ENCODE data around the gene TRABD2B.

The TRABD2B gene

GRCh38 chr1:47791879-47792608 lies 205.1 kb downstream of the TRABD2B start:
- DNase-seq = no peak

GRCh38 chr1:47788761-47789160 lies 208.4 kb downstream of the TRABD2B start:
- no peak for DNase-seq

DNA sequence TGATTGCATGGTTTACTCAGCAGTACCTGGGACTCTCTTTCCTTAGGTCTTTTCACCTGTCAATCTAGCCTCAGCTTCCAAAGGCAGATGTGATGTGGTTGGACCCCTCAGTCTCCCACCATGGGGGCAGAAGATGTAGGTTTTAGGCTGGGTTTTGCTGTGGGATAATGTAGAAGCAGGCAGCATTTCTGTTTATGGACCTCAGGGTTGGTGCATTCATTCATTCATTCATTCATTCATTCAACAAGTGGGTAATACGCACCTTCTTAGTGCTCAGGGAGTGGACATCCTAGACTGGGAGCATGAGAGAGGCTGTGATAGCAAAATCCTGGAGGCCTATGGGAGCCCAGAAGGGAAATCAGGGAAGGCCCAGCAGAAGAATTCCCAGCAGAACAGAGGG lies 209.6 kb downstream of the TRABD2B start:
- no peak for DNase-seq

DNA sequence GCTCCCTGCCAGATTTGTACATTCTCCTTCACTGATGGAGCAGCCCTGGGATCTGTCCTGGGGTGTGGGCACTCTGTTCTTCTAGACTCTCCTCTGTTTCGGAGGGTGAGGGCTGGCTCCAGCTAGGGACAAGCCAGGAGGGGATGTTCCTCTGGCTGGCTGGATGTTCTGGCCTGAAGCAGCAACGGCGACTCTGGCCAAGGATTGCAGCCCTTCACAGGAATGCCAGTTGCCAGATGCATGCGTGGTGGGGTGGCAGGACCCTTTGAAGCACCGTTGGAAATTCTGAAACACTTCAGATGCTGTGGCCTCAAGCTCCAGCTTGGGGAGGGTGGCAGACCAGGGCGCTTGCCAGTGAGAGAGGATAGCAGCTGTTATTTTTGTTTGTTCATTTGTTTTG lies 210.9 kb downstream of the TRABD2B start:
- DNase-seq = no peak

DNA sequence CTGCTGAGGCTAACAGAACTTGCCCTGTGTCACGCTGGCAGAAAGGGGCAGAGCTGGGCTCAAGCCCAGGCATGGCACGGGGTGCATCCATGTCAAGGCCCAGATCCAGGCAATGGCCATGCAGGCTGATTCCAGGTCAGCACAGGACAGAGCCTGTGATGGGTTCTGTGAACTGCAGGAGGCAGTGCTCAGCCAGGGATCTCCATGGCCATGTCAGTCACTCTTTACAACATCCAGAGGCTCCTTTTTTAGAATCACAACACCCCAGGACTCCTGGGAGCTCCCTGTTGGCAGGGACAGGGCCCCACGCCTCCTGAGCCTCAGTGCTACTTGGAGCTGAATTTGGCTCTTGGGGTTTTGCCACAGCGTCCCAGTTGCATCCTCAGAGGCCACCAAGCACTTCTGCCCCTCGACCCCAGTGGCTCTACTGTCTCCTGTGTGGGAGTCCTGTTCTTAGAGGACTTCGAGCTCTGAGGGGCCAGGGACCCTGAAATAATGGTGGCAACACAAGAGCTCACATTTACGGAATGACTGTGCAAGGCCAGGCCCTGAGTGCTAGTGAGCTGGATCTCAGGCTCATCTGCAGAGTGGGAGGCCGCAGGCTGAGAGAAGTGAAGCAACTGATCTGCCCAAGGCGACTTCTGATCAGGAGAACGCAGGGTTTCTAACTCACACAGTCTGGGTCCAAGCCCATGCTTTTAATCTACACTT lies 211.5 kb downstream of the TRABD2B start:
- no peak for DNase-seq

- DNase-seq = no peak
Measured at GRCh38 chr1:47785118-47785517, 212.1 kb downstream of the TRABD2B start.

DNA sequence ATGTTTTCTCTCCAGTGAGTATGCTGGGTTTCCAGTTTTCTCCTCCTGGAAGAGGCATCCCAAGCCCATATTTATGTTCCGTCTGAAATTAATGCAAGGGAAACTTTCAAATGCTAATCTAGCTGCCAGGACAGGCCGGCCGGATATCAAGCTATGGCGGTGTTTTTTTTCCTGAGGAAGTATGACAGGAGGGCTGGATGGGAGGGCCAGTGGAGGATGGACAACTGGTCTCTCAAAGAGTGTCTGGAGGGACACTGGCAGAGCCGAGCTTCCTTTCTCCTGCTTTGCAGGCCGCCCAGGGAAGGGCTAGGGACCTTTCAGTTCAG lies 212.7 kb downstream of the TRABD2B start:
- no peak for DNase-seq

GRCh38 chr1:47783638-47784496 lies 213.3 kb downstream of the TRABD2B start:
- DNase-seq = no peak

DNA sequence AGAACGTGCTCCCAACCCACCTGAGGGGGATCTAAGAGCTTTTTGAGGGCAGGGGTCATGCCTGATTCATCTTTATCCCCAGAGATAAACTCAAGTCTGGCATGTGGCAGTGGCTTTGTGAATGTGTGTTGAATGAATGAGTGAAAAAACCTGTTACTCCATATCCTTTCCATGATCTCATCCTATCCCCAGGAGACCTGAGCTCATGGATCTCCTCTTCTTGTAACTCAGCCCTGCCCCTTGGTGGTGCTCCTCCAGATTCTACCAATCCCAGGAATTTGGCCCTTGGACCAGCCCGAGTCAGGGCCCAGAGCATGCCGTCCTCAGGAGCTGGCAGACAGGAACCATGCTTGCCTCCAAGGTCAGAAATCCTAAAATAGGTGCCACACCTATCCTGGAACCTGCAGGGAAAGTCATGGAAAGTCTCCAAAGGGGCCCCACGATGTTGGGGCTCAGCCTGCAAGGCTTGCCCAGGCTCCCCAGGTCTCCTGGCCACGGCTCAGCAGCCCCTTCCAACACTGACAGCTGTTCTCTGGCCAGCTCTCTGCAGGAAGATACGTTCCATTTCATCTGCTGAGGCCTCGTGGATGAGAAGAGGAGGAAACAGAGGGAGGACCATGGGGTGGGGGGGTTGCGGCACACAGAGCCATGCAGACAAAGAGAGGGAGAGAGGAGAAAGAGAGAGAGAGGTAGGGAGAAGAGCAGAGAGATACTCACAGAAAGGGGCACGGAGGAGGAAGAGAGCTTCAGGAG lies 214.6 kb downstream of the TRABD2B start:
- no peak for DNase-seq

DNA sequence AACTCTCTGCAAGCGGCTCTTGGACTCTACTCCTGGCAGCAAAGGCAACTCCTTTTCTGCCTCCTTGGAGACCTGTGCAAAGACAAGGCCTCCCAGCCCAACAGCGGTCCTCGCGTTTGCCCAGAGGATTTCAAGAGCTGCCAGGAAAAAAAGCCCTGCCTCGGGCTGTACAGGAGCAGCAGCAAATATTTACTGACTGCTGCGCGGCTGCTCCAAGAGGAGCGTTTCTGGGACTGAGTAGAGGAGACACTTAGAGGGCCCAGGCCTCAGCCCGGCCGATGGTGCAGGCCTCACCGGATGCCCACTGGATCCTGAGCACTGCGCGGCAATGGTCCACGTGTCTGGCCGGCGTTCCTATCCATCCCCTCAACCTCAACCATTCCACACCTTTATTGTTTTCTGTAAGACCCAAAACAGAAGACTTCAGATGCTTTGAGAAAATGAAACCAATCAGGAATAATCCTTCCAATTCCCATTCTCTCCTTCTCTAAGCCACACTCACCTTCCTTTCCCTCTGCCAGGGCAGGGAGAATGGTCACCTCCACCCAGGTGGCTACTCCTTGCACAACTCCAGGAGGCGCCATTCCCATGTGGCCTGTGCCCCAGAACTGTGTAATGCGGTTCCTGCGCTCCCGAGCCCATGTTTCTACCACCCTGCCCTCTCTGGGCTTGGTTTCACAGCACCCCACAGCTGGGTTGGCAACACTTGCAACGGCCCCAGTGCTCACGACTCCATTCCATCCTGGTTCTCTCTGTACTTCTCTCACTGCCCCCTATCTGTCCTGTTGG lies 215.8 kb downstream of the TRABD2B start:
- no peak for DNase-seq

GRCh38 chr1:47780469-47780995 lies 216.7 kb downstream of the TRABD2B start:
- no peak for DNase-seq

DNA sequence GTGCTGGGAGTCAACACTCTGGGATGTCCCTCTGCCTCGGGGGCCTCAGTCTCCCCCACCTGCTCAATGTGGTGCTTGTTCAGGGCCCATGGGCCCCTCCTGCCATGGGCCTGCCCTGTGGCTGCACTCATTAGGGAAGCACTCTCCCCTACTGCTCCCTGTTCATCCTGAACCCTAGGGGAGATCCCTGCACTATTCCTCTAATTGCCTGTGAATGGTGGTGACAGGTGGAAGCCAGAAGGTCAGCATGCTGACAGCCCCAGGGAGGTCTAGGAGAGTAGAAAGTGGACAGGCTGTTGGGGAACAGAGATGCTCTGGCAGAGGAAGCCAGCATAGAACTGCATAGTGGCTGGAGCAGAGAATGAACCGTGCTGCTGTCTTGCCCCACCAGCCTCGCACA lies 217.6 kb downstream of the TRABD2B start:
- DNase-seq = no peak

DNA sequence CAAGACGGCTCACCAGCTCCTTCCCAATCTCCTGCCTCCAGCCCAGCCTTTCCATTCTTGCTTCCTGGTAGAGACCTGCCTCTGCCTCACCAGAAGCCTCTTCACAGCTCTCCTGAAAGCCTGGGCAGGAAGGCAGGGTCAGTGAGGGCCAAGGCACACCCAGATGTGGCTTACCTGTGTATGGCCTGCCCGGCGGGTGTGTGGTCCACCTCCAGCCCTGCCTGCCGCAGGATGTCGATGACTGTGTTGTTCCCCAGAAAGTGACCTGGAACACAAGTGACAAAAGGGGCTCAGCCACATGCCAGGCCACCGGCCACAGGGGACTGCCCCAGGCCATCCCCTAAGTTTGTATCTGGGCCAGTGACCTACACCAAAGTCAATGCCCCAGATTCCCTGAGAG lies 218.9 kb downstream of the TRABD2B start:
- no peak for DNase-seq

DNA sequence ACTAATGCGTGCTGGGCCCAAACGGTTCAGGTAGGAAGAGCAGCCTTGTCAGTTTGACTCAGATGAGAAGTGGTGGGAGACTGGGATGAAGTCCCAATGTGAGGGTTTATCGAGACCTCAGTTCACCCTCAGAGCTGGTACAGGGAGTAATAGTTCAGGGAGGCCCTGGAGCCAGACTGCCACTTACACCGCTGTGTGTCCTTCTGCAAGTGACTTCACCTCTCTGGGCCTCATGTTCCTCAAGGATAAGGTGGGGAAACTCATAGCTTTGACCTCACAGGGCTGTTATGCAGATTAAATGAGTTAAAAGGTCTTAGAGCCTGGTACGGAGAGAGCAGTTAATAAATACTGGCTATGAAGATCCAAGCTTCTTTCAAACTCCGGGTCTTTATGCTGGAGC lies 219.9 kb downstream of the TRABD2B start:
- DNase-seq = no peak

DNA sequence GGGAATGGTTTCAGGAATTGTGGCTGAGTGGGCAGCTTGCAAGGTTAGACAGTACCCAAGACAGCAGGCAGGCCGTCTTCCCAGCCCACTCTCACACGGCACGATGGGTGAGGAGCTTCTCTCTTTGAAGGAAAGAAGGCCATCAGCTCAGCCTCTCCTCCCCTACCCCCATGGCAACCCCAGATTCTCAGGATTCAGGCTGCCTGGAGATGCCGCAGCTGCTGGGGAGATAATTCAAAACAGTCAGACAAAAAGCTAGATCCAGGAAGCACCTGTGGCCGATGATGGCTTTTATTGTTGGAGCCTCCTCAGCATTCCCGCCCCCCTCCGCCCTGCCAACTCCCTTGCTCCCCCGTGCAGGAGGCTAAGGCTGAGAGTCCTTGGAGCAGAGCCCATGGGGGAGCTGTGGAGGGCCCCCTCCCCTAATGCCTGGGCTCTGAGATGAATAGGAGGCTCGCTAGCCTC lies 220.5 kb downstream of the TRABD2B start:
- no peak for DNase-seq

GRCh38 chr1:47774986-47775834 lies 222.0 kb downstream of the TRABD2B start:
- no peak for DNase-seq

- no peak for DNase-seq
Measured at GRCh38 chr1:47772960-47773682, 224.1 kb downstream of the TRABD2B start.

DNA sequence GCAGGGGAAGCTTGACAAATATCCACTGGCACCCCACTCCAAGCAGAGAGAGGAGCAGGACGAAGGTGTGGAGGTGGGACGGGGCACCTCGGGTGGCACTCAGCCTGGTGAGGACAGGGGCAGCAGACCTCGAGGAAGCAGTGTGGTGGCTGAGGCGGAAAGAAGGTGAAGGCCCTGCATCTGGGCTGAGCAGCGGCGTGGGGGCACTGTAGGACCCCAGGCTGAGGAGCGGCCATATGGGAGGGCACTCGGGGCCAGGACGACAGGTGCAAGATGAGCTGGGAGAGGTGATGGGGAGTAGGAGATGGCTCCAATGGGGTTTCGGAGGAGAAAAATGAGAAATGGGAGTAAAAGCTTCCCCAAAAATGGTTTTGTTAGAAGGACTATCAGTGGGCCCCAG lies 224.9 kb downstream of the TRABD2B start:
- DNase-seq = no peak

GRCh38 chr1:47771751-47772150 lies 225.4 kb downstream of the TRABD2B start:
- DNase-seq = no peak

- no peak for DNase-seq
Measured at GRCh38 chr1:47769983-47770382, 227.2 kb downstream of the TRABD2B start.
